ENCODE measurements around the gene CERT1.

CERT1 gene

GRCh38 chr5:75473463-75473862, 38.0 kb downstream of the CERT1 start:
- DNase-seq (ENCODE audit: low read depth, low spot score), result no peak

GRCh38 chr5:75472973-75473372, 38.5 kb downstream of the CERT1 start:
- no peak for DNase-seq (ENCODE audit: low read depth, low spot score)

GRCh38 chr5:75471193-75471592, 40.2 kb downstream of the CERT1 start:
- no peak for DNase-seq (ENCODE audit: low read depth, low spot score)

GRCh38 chr5:75469017-75469416, 42.4 kb downstream of the CERT1 start:
- DNase-seq (ENCODE audit: low read depth, low spot score), result no peak

DNA sequence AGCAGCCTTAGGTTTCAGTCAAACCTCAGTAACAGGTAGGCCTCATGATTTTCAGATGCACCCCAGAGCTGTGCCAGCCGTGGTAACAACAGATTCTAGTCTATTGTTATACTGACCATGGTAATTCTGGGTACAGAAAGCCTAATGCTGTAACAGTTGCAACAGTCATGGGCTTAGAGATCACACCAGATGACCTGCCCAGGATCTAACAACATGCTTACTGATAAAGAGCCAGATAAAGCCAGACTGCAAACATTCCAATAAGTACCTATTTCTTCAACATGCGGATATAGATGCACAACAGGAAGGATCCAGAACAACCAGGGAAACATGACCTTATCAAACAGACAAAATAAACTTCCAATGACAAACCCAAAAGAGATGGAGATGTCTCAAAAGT, 42.8 kb downstream of the CERT1 start:
- DNase-seq (ENCODE audit: low read depth, low spot score), result no peak

GRCh38 chr5:75466006-75466716, 45.3 kb downstream of the CERT1 start:
- DNase-seq (ENCODE audit: low read depth, low spot score), result no peak

DNA sequence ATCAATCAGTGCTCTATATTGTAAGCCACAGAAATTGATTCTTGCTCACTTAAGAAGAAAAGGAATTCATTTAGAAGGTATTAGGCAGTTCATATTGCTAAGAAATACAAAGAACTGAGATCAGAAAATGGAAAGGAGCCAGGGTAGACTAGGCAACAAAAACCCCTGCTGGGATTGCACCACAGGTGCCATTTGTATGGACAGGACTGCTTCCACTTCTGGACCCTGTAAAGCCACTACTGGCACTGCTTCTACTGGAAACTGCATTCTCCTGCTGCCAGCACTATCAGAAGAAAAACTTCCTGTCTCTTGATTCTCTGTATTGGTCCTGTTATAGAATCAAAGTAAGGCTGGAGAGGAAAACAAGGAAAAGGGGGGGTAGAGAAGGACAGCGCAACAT, 45.9 kb downstream of the CERT1 start:
- no peak for DNase-seq (ENCODE audit: low read depth, low spot score)

DNA sequence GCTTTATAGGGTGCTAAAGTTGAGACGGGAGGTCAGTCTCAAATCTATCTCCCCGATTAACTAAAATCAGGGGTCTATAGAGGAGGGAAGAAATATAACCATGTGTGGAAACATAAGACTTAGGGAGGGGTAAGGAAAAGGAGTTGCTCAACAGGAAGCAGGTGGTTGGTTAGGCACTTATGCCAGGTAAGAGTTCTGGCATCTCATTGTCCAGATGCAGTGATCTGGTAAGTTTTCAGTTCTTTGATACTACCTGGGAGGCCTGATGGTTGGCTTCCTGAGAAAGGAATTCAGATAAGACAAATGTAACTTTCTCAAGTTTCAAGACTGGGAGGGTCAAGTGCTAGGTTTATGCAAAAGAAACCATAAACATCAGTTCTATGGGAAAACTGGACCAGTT, 47.7 kb downstream of the CERT1 start:
- no peak for DNase-seq (ENCODE audit: low read depth, low spot score)

DNA sequence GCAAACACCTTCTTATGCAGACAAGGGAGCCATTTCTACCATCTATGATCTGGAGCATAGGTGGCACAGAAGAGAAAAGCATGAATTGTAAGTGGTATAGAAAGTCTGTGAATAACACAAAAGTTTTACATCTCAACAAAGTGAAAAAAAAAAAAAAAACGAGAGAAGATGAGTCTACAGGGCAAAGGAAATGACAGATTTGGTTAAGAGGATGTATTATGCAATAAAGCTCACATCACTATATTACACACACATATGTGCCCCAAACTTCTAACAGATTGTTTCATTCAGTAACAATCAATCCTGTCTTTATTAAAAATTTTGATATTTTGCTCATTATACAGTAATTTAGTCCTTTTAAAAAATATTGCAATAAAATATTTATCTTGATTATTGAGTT, 49.8 kb downstream of the CERT1 start:
- no peak for DNase-seq (ENCODE audit: low read depth, low spot score)

- DNase-seq (ENCODE audit: low read depth, low spot score), result no peak
Measured at GRCh38 chr5:75460942-75461610, 50.4 kb downstream of the CERT1 start.

GRCh38 chr5:75460532-75460931, 50.9 kb downstream of the CERT1 start:
- no peak for DNase-seq (ENCODE audit: low read depth, low spot score)

- no peak for DNase-seq (ENCODE audit: low read depth, low spot score)
Measured at GRCh38 chr5:75457691-75458090, 53.7 kb downstream of the CERT1 start.

GRCh38 chr5:75457161-75457560, 54.3 kb downstream of the CERT1 start:
- DNase-seq (ENCODE audit: low read depth, low spot score), result no peak

DNA sequence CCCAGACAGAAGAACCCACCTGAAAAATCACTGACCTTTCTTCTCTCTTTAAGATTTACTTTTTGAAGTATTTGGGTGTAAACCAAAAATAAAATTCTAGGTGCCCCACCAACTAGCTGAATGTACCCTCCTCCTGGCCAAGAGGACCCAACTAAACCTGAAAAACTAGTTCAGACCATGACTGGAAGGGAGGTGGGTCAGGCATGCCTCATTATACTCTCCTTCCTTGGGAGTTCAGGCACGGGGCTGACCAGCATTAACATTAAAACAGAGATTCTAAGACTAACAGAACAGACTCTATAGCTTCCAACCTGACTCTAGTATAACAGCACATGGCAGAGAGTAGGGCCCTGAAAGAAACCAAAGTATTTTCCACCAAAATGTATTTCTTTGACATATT, 61.4 kb downstream of the CERT1 start:
- DNase-seq (ENCODE audit: low read depth, low spot score), result no peak

DNA sequence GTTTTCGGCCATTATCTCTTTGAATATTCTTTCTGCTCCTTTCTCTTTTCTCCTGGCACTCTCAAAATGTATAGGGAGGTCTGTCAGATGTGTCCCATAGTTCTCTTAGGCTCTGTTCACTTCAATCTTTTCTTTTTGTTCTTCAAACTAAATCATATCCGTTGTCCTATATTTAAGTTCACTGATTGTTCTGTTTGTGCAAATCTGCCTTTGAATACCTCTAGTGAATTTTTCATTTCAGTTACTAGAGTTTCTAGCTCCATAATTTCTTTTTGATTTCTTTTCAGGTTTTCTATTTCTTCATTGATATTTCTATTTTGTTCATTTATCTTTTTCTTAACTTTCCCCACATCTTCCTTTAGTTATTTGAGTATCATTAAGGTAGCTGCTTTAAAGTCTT, 65.4 kb downstream of the CERT1 start:
- no peak for DNase-seq (ENCODE audit: low read depth, low spot score)

DNA sequence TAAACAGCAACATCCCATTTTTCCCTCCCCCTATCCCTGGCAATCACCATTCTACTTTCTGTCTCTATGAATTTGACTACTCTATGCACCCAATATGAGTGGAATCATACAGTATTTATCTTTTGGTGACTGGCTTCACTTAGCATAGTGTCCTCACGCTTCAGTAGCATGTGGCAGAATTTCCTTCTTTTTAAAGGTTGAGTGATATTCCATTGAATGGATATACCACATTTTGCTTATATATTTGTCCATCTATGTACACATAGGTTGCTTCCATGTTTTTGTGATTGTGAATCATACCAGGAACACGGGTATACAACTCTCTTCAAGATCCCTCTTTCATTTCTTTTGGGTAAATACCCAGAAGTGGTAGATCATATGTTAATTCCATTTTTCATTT, 69.9 kb downstream of the CERT1 start:
- DNase-seq (ENCODE audit: low read depth, low spot score), result no peak

DNA sequence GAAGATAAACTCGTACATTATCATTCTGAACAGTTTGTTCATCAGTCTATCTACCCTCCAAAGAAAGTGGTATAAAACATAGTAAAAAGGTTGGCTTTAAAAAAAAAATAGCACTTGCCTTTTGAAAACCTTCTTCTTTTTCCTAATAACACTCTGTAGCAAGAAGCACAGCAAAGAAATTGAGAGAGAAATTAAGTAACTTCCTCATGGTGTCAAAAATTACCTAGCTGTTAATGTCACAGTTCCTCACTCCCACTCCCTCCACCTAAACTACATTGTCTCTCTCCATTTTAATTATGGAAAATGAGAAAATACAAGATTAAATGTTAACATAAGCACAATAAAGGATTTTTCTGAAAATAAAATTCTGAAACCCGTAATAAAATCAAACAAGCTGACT, 72.2 kb downstream of the CERT1 start:
- no peak for DNase-seq (ENCODE audit: low read depth, low spot score)

DNA sequence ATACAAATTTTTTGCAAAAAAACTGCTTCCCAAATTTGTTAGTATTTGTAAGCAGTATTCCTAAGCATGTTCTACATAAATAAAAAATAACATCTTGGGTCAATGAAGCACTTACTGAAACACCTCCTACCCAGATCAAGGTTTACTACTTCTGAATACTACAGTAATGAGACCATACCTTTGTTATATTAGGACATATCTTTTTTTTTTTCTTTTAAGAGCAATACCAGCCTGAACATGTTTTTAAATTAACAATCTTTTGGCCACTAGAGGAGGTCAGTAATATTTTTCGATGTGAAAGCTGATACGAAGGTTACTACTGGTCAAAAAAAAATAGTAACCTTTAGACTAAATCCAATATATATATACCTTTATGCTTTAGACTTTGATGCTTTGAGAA, 72.7 kb downstream of the CERT1 start:
- DNase-seq (ENCODE audit: low read depth, low spot score), result no peak

GRCh38 chr5:75435096-75435495, 76.3 kb downstream of the CERT1 start:
- no peak for DNase-seq (ENCODE audit: low read depth, low spot score)

- no peak for DNase-seq (ENCODE audit: low read depth, low spot score)
Measured at GRCh38 chr5:75433814-75434506, 77.5 kb downstream of the CERT1 start.

DNA sequence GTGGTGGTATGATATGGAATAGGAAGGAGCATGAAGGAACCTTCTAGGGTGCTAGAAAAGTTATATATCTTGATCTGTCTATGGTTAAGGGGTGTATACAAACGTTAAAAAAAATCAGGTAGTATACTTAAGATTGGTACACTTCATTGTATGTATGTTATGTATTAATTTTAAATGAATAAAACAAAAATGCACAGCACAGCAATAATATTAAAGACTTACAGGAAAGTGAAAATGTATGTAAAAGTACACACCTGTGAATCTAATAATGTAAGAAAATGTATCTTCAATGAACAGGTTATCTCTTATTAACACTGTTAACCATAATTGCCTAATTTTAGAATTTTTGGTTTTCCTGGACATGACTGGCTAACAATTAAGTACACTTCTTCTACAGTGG, 97.2 kb downstream of the CERT1 start:
- no peak for DNase-seq (ENCODE audit: low read depth, low spot score)

DNA sequence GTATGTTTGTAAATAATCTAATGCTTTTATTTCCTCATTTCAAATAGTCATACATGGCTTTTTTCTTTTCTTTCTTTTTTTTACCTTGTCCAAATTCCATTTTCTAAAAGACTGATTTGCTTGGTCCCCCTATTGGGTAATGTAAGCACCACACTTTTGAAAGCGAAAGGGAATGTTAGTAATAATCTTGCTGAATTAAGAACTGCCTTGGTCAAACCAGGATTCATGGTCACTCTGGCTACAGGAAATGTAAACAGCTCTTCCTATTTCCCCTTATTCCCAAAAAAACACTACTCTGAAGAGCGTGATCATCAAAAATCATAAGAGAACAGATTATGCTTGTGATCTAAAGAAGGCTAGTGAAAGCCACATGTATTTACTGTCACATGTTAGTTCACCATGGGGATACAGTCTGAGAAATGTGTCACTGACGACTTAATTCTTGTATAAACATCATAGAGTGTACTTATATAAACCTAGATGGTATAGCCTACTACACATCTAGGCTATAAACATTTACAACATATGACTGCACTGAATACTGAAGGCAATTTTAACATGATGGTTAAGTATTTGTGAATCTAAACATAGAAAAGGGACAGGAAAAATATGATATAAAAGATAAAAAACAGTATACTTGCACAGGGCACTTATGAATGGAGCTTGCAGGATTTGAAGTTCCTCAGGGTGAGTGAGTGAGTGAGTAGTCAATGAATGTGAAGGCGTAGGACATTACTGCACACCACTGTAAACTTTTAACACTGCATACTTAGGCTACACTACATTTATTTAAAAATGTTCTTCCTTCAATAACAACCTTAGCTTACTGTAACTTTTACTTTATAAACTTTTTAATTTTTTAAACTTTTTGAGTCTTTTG, 99.1 kb downstream of the CERT1 start:
- no peak for DNase-seq (ENCODE audit: low read depth, low spot score)

All from activated CD4-positive, CD25-positive, alpha-beta regulatory T cell treated with anti-CD3 and anti-CD28 coated beads, Interleukin-2, amount 50 U/mL, for 16 hours (primary cell).